Femur (tissue), 1 donor: ENCODE data around the gene DKK3.

ENCODE experiments used
- DNase-seq: peaks from one replicate; pipeline ENCODE4 v3.0.0-alpha.2; 2017

The DKK3 gene

GRCh38 chr11:12003336-12003735 lies 5.1 kb downstream of the DKK3 start:
- no peak for DNase-seq

- DNase-seq: no peak
These were observed 7.2 kb downstream of the DKK3 start for GRCh38 chr11:12001186-12001585.

GRCh38 chr11:11998091-11998781 lies 10.2 kb downstream of the DKK3 start:
- DNase-seq: no peak

GRCh38 chr11:11997049-11997322 lies 11.4 kb downstream of the DKK3 start:
- no peak for DNase-seq

- DNase-seq: no peak
These were observed 11.9 kb downstream of the DKK3 start for GRCh38 chr11:11996321-11997048.

GRCh38 chr11:11995601-11996000 lies 12.8 kb downstream of the DKK3 start:
- no peak for DNase-seq

- DNase-seq: no peak
These were observed 14.6 kb downstream of the DKK3 start for GRCh38 chr11:11993839-11994238.

GRCh38 chr11:11992257-11993212 lies 15.9 kb downstream of the DKK3 start:
- no peak for DNase-seq

- no peak for DNase-seq
These were observed 18.4 kb downstream of the DKK3 start for GRCh38 chr11:11989774-11990744.

- DNase-seq: no peak
These were observed 19.7 kb downstream of the DKK3 start for GRCh38 chr11:11988681-11989261.

GRCh38 chr11:11988099-11988651 lies 20.3 kb downstream of the DKK3 start:
- DNase-seq: no peak

GRCh38 chr11:11987503-11988022 lies 20.9 kb downstream of the DKK3 start:
- no peak for DNase-seq

- DNase-seq: no peak
These were observed 22.2 kb downstream of the DKK3 start for GRCh38 chr11:11985954-11986949.

- no peak for DNase-seq
These were observed 23.3 kb downstream of the DKK3 start for GRCh38 chr11:11985016-11985715.

GRCh38 chr11:11984563-11984962 lies 23.9 kb downstream of the DKK3 start:
- no peak for DNase-seq

- no peak for DNase-seq
These were observed 25.0 kb downstream of the DKK3 start for GRCh38 chr11:11983427-11983826.

GRCh38 chr11:11982975-11983374 lies 25.5 kb downstream of the DKK3 start:
- no peak for DNase-seq

- DNase-seq: no peak
These were observed 26.0 kb downstream of the DKK3 start for GRCh38 chr11:11982461-11982860.

- no peak for DNase-seq
These were observed 26.6 kb downstream of the DKK3 start for GRCh38 chr11:11981840-11982239.
